ENCODE measurements around the gene NMT2. TPM values are rescaled to one million over a fixed set of nuclear protein-coding genes. Genes with fewer than 3 reads are reported as not detected.

NMT2 gene
- total RNA-seq, 1 experiment from 2014 or later: 26.1 TPM

- Histone ChIP-seq H3K27me3 (ENCODE audit: insufficient read depth, low read length) (no peaks in the 10 kb centered on the region), H3K9me3 (ENCODE audit: control insufficient read depth in 1 of 2, insufficient read depth in 1 of 2, low read depth in 1 of 2, low read length in 2 of 2) (no peaks in the 10 kb centered on the region), H3K27ac (ENCODE audit: low read depth, low read length) (peak overlapping the region; percentile 80), H3K9me2 (ENCODE audit: insufficient read depth) (no peaks in the 10 kb centered on the region), H3K4me3 (replicated peaks in 1 of 2; ENCODE audit: low read depth in 1 of 2, low read length in 2 of 2) (peak overlapping the region; percentile 74 to 84), H3K9ac (ENCODE audit: low read length) (peak overlapping the region; percentile 77), H3K79me2 (ENCODE audit: insufficient read depth, low read length) (peaks cover 52% of the 10 kb centered on the region), H3K4me1 (ENCODE audit: control insufficient read depth in 1 of 2, insufficient read depth in 2 of 2, low read length in 2 of 2) (peaks cover 20 to 22% of the 10 kb centered on the region in 2 experiments), H2AFZ (ENCODE audit: low read depth, low read length, poor library complexity, severe bottlenecking) (no peak overlapping the region), H4K20me1 (ENCODE audit: insufficient read depth) (no peaks in the 10 kb centered on the region), H3K36me3 (ENCODE audit: control insufficient read depth in 1 of 2, insufficient read depth in 2 of 2, low read length in 2 of 2) (no peaks in the 10 kb centered on the region), H3K4me2 (ENCODE audit: low read length) (peak overlapping the region; percentile 86)
- DNase-seq (ENCODE audit: low read depth, low spot score) (peak; percentile 12), ATAC-seq (peak; percentile 53)
- intact Hi-C loops (cut with micrococcal nuclease): loop anchor here (5.0 kb wide), 3 partner anchors 35 to 215 kb away; partner anchors contain the start of genes DCLRE1C and FAM171A1
- CTCF ChIA-PET: interaction anchor here (0.6 to 2.1 kb wide), 6 partner anchors 10 to 710 kb away, joined by 3 to 7 read pairs (median 4); no protein-coding TSS in a partner anchor
- RAD21 ChIA-PET (ENCODE audit: low non-redundant PET in 1 of 2, low total read pairs in 2 of 2, uncharacterized antibody in 2 of 2, unreplicated experiment in 2 of 2): interaction anchor here in 1 of 2 experiments (0.6 kb wide), 1 partner anchor 1573 kb away, joined by 3 read pairs; no protein-coding TSS in a partner anchor
- POLR2A ChIA-PET: interaction anchor here (0.6 to 2.0 kb wide), 6 partner anchors 12 to 290 kb away, joined by 3 to 5 read pairs (median 4); partner anchors contain the start of gene SUV39H2
- no TSS peak for BruUV-seq (replicated peaks)
- TF ChIP-seq SIN3A (IDR thresholded peaks at IDR 0.05; ENCODE audit: low read depth): no peak
- no peak for TF ChIP-seq TCF7L2 (IDR thresholded peaks at IDR 0.05; ENCODE audit: borderline replicate concordance, extremely low read depth, insufficient read depth, insufficient read length)
- TF ChIP-seq EZH2 (IDR thresholded peaks at IDR 0.05): no peak
- no peak for TF ChIP-seq FOSL1 (IDR thresholded peaks at IDR 0.05; ENCODE audit: low read depth)
- peak; percentile 63; the same call in 1 of the 2 replicates for TF ChIP-seq EGR1 (IDR thresholded peaks at IDR 0.05; ENCODE audit: low read depth)
- no peak for TF ChIP-seq ATF3 (IDR thresholded peaks at IDR 0.05)
- no peak for TF ChIP-seq EZH2phosphoT487 (IDR thresholded peaks at IDR 0.05; ENCODE audit: borderline replicate concordance)
- TF ChIP-seq MAX (IDR thresholded peaks at IDR 0.05): no peak
- TF ChIP-seq YY1 (IDR thresholded peaks at IDR 0.05; ENCODE audit: extremely low read depth, insufficient replicate concordance, low read depth, low read length): no peak
- TF ChIP-seq CBX3 (IDR thresholded peaks at IDR 0.05; ENCODE audit: low read depth): no peak
- peak; percentile 3 to 51 (median 49); a peak in 4 of 6 replicates for TF ChIP-seq CTCF (IDR thresholded peaks at IDR 0.05 in 2 of 3, conservative IDR thresholded peaks at IDR 0.05 in 1 of 3; ENCODE audit: borderline replicate concordance in 1 of 3, insufficient read depth in 1 of 3, low read depth in 2 of 3, low read length in 2 of 3)
- no peak for TF ChIP-seq ZBTB33 (IDR thresholded peaks at IDR 0.05; ENCODE audit: extremely low read depth, insufficient replicate concordance, low read length)
- TF ChIP-seq POLR2AphosphoS5 (IDR thresholded peaks at IDR 0.05; ENCODE audit: low read depth, low read length): no peak
- TF ChIP-seq POLR2A (IDR thresholded peaks at IDR 0.05; ENCODE audit: borderline replicate concordance, extremely low read depth, insufficient read depth, insufficient read length): no peak
- TF ChIP-seq SRF (IDR thresholded peaks at IDR 0.05; ENCODE audit: low read depth): no peak
- no peak for TF ChIP-seq ELF1 (IDR thresholded peaks at IDR 0.05; ENCODE audit: borderline replicate concordance, low read depth)
- no peak for TF ChIP-seq ZNF274 (IDR thresholded peaks at IDR 0.05; ENCODE audit: low read depth, low read length)
Observed at GRCh38 chr10:15167411-15168290, 842 bp downstream of the NMT2 start.
